GM19452 (cell line): ENCODE measurements around the gene TECPR2.
"Not testable (repeated sequence)": the region's sequence is repeated elsewhere in the genome, so short reads cannot be mapped to it uniquely, and the experiment has no call there.

Source experiments
- ATAC-seq: cut with Tn5 transposase; IDR thresholded peaks from one replicate; pipeline ENCODE4 v1.9.1; 2021; ENCODE audit not compliant: unreplicated experiment

Gene TECPR2

GRCh38 chr14:102507081-102507856 lies 144.5 kb downstream of the TECPR2 start:
- no peak for ATAC-seq

- no peak for ATAC-seq
Observed at GRCh38 chr14:102507857-102508312, 145.1 kb downstream of the TECPR2 start.

DNA sequence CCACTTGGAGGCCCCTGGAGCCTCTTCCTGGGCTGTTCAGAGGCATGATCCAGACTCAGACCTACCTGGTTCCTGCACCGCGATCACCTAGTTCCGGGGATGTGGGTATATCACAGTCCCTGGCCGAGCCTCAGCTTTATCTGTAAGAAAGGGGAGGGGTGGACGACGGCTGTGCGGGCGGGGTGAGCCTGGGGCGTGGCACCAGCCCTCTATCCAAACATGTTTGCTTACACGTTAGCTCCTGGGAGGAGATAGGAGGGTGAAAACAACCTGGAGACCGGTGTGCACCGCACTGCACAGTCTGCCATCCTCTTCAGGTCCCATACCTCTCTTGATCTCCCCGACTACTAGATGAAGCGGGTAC lies 145.7 kb downstream of the TECPR2 start:
- ATAC-seq, result no peak

GRCh38 chr14:102508774-102509745 lies 146.3 kb downstream of the TECPR2 start:
- ATAC-seq, result no peak

DNA sequence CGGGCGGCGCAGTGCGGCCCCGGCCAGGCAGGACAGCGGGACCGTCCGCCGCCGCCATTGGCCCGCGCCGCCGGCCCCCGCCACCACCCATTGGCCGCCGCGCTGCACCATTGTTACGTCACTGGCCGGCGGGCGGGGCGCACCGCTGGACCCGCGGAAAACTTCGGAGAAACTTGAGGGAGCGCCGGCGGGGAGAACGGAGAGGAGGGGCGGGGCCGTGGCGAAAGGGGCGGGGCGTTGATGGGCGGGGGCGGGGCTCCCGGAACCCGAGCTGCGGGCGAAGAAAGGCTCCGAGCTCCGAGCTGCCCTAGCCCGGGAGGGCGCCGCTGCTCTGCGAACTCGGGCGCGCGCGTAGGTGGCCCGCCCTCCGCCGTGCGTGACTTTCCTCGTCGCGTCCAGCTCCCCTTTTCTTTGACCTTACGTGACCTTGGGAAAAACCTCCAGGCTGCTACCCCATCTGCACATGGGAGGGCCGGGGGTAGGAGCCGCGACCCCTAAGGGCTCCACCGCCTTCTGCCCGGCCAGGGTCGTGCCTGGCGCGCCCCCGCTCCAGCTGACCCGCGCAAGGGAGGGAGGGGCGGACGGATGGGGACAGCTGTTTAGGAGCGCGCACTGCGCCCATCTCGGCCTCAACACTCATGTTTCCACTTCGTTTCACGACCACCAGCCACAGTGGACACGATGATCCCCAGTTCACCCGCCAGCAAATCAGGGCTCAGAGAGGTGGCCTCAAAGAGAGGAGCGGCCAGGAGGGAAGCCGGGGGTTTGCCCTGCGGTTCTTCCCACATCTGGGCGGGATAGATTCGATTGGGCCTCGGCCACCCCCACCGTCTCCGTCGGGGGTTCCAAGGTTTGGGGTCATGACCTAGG lies 147.2 kb downstream of the TECPR2 start, which contains the start of gene ANKRD9:
TSS of gene ANKRD9 (minus strand) at position 31 of the 870 bp plus-strand sequence. CDS start 1,887 bp downstream, outside the sequence.
- peak; percentile 82 for ATAC-seq

GRCh38 chr14:102510616-102511520 lies 148.1 kb downstream of the TECPR2 start:
- ATAC-seq, result no peak

- no peak for ATAC-seq
Observed at GRCh38 chr14:102511538-102511937, 148.8 kb downstream of the TECPR2 start.

DNA sequence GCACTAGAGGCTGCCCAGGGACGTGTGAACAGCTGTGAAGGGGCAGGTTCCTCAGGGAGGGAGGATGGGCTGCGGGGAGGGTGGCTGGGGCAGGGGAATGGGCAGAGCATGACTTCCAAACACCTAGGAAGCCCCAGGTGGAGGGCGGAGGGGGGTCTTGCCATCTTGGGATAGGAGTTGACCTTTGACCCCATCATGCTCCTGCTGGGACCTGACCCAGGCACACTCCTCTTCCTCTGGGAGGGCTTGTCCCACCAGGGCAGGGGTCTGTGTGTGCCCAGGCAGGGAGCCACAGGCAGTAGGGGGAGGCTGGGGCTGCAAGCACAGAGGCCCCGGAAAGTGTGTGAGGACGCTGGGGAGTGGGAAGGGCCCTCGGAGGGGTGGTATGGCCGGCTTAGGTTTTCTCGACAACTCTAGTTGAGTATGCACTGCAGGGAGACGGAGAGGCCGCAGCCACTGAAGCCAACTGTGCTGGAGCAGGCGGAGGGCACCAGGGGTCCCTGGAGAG lies 150.1 kb downstream of the TECPR2 start:
- ATAC-seq, result no peak

GRCh38 chr14:102513899-102514772 lies 151.4 kb downstream of the TECPR2 start:
- no peak for ATAC-seq

DNA sequence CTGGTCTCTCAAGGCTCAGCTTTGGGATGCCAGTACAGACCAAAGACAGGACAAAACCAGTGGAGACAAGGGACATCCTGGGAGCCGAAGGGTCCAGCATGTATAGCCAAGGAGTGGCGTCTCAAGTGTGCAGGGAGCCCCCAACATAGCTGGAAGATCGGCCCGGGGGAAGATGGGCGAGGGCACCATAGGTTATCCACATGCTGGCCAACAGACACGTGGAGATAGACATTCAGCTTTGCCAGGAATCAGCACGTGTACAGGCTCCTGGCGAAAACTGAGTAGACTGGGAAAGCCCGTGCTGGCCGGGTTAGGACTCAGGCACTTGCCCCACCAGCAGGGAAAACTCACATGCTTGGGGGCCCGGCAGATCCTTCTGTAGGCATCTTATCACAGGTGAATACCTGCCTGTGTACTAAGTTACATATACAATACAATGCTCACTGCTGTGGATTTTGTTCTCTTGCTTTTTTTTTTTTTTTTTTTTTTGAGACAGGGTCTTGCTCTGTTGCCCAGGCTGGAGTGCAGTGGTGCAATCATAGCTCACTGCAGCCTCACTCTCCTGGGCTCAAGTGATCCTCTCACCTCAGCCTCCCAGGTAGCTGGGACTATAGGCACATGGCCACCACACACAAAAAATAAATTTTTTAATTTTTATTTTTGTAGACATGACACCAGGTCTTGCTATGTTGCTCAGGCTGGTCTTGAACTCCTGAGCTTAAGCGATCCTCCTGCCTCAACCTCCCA lies 152.4 kb downstream of the TECPR2 start:
- ATAC-seq, result no peak

DNA sequence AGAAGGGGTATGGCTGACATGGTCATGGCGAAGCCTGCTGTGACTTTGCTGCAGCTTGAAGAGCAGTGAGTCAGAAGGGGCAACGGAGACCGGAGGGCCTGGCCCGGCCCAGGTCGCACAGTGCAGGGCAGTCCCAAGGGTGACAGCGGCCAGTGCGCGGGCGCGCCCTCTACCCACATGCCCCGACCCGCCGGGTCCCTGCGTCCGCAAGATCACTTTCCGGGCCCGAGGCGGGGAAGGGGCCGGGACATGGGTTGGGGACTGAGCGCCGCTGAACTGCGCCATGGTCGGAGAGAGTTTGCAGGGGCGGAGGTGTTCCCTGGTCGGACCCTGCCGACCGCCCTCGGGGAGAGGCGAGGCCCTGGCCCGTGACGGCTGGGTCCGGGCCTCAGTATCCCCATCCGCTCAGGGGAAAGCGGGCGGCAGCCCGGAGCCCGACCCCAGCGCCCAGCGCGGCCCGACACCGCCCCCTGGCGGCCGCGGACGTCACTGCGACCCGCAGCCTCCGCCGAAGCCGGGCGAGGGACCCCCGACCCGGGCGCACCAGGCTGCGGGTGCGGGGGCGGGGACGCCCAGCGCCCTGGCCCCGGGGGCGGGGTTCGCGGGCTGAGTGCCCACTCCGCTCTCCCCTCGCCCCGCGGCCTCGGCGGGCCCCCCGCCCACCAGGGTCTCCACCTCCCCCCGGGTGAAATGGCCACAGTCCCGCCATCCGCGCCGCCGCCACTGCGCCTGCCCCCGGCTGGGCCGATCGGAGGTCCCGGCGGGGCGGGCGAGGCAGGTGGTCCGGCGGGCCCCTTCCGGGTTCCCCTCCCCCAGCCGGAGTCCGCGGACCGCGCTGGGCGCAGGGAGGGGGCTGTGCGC lies 154.0 kb downstream of the TECPR2 start:
- ATAC-seq, result no peak

DNA sequence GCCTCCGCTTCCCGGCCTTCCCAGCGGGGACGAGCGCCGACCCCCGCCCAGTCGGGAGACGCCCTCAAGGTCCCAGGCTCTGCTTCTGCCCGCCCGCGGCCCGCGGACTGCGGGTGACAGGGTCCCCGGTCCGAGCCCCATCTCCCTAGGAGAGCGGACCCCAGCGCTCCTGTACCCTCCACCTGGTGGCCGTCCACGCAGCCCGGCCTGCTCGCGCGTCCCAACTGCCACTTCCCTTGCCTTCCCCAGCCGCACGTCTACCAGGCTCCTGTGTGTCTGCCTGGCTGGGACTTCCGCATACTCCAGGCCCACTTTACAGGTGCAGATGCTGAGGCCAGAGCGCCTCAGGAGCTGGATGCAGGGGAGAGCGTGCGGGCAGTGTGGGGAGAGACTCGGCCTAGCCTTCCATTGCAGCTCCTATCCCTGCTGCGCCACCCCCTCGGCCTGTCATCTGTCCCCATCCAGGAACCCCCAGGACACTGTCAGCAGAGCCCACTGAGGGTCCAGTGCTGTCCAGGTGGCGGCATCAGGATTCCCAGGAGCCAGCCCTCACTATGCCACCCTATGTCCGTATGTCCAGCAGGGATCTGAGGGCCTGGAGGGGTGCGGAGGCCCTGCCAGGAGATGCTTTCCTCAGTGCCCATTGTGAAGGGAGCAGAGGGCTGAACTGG lies 154.8 kb downstream of the TECPR2 start:
- no peak for ATAC-seq

GRCh38 chr14:102518063-102518648 lies 155.4 kb downstream of the TECPR2 start:
- no peak for ATAC-seq

DNA sequence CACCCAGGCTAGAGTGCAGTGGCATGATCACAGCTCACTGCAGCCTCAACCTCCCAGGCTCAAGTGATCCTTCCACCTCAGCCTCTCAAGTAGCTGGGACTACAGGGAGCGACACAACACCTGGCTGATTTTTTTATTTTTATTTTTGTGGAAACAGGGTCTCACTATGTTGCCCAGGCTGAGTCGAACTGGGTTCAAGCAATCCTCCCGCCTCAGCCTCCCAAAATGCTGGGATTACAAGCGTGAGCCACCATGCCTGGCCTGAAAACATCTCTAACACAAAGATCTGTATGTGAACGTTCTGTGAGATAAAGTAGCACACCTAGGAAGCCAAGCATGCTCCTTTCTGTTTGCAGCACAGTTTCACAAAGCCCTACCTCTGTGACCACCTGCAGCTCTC lies 157.0 kb downstream of the TECPR2 start:
- ATAC-seq, result not testable (repeated sequence)

DNA sequence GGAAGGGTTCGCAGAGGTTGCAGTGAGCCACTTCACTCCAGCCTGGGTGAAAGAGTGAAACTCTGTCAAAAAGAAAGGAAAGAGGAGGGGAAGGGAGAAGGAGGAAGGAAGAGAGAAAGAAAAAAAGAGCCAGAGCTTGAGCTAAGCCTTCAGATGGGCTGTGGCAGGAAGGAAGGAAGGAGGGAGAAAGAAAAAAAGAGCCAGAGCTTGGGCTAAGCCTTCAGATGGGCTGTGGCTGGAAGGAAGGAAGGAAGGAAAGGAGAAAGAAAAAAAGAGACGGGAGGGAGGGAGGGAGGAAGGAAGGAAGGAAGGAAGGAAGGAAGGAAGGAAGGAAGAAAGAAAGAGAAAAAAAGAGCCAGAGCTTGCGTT lies 160.4 kb downstream of the TECPR2 start:
- ATAC-seq, result no peak
